KOPT-K1 (cell line): ENCODE data around the gene ELK3.

Experiments used
- H3K27ac ChIP-seq: fragments of 200-600 bp; sonication (generic); 2 replicates; pipeline ENCODE4 v1.5.1; 2016; ENCODE audit warnings: antibody characterized with exemption, mild to moderate bottlenecking, low read depth, low read length; ENCODE audit not compliant: poor library complexity, severe bottlenecking
- H3K36me3 ChIP-seq: fragments of 200-600 bp; sonication (generic); 2 replicates; pipeline ENCODE4 v1.5.1; 2017; ENCODE audit warnings: antibody characterized with exemption, mild to moderate bottlenecking, low read length, moderate library complexity; ENCODE audit not compliant: insufficient read depth
- H3K9me3 ChIP-seq: fragments of 200-600 bp; sonication (generic); 2 replicates; pipeline ENCODE4 v1.5.1; 2017; ENCODE audit warnings: antibody characterized with exemption, low read length, mild to moderate bottlenecking; ENCODE audit not compliant: insufficient read depth, poor library complexity, severe bottlenecking

The ELK3 gene

DNA sequence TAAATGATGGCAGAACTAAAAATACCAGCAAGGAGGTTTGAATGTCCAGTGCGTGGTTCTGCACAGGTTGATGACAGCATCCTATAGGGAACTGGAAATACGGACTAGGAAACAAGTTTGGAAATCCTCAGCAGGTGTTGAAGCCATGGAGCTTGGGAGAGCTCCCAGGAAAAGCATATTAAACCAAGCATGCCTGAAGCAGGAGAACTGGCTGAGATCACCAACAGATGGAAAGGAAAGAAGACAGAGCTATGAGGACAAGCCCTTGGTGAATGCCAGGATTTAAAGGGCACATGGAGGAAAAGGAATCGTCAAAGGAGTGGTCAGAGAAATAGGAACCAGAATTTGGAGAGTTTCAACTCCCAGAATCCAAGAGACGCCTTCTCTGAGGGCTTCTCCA is 21.2 kb upstream of the ELK3 start:
- no peak overlapping the region for H3K27ac ChIP-seq
- H3K36me3 ChIP-seq = no peaks in the 10 kb centered on the region
- H3K9me3 ChIP-seq = peaks cover 16% of the 10 kb centered on the region

DNA sequence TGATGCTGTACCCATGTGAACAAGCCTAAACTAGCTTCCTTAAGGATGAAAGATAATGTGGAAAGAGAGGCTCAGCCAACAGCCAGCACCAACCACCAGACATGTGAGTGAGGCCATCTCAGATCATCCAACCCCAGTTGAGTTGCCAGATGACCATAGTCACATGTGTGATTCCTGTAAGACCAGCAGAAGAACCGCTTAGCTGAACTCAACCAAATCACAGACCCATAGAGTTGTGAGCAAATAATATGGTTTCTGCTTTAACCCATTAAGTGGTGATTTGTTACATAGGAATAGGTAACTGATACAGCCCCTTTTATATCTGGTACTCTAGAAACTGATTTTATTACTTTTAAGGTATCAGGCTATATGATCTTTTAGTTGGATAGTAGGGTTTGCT is 17.6 kb upstream of the ELK3 start:
- H3K36me3 ChIP-seq = no peaks in the 10 kb centered on the region
- H3K9me3 ChIP-seq = peaks cover 22% of the 10 kb centered on the region
- no peak overlapping the region for H3K27ac ChIP-seq

DNA sequence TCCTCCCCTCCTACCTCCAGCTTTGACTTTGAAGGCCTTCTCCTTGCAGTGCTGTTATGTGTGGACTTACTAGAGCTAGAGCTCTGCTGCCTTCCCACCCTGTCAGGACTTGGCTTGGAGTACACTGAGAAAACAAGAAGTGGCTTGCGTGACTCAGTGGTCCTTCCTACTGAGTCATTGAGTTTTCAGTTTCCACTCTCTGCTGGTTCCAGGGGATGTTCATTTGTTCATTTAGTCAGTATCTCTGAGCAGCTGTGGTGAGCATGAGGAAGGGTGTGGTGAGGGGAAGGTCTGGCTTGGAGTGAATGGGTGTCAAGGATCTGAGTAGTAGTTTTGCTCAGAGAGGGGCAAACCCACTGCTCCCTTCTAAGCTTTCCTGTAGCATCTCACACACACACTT is 17.2 kb upstream of the ELK3 start:
- peaks cover 22% of the 10 kb centered on the region for H3K9me3 ChIP-seq
- H3K36me3 ChIP-seq = no peaks in the 10 kb centered on the region
- no peak overlapping the region for H3K27ac ChIP-seq

DNA sequence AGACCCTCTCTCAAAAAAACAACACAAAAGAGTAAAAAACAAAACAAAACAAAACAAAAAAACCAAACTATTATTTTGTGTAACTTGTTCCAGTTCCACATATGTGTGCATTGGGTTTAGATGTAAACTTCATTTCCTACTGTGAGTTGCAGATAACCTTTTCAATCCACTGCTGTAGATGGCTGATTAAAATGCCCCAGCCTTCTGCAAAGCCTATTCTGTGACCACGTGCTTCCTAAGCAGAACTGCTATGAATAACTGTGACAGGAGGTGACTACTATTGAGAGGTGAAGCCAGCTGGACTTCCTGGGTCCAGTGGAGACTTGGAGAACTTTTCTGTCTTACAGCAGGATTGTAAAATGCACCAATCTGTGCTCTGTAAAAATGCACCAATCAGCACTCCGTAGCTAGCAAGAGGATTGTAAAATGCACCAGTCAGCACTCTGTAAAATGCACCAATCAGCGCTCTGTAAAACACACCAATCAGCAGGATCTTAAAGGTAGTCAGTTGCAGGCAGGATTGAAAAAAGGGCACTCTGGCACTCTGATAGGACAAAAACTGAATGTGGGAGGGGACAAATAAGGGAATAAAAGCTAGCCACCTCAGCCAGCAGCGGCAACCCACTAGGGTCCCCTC is 10.3 kb upstream of the ELK3 start:
- Histone ChIP-seq H3K36me3 (no peaks in the 10 kb centered on the region), H3K9me3 (peaks cover 6% of the 10 kb centered on the region), H3K27ac (no peak overlapping the region)

DNA sequence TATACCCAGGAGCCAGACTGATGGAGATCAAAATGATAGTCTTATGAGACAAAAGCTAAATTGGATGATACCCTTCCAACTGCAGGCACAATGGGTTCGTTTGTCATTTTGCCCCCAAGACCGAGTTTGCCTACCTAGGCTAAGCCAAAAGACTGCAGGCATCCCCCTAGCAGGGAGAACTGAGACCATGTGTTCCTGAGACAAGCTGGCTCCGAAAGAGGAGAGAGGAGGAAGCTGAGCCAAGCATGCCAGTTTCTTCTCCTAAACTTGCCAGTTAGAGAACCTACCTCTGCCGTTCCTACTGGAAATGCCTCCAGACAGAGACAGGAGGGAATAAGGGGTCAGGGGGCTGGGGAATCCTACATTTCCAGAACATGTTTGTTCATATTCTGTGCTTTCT is 8.3 kb upstream of the ELK3 start:
- H3K9me3 ChIP-seq = peaks cover 2% of the 10 kb centered on the region
- no peaks in the 10 kb centered on the region for H3K36me3 ChIP-seq
- no peak overlapping the region for H3K27ac ChIP-seq

DNA sequence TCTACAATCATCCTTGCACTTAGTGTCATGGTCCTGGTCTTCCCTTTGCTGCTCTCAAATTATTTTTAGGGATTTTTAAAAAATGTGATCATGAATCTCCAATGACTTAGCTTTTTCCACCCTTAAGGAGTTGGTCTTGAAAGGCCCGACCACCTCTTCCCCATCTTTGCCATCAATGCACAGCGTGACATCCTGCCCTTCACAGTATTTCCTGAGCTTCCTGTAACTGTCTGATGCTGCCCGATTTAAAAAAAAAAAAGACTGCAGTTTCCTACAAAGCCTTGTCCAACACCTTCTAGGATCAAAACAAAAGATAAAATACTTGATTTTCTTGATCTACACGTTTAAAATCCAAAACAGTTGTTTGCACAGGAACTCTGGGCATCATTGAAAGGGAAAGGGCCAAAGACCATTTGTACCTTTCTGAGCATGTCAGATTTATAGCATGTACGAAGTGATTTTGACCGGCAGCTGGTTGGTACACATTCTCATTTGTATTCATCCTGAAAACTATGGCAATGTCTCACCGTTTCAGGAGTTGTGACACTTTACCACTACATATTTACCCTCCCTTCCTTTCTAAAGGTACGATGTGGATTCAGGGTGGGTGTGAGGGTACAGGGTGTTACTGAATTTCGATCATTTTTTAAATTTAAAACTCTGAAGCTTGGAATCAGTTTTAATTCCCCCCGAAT is 7.4 kb upstream of the ELK3 start:
- H3K9me3 ChIP-seq = no peaks in the 10 kb centered on the region
- H3K36me3 ChIP-seq = no peaks in the 10 kb centered on the region
- H3K27ac ChIP-seq = no peak overlapping the region

DNA sequence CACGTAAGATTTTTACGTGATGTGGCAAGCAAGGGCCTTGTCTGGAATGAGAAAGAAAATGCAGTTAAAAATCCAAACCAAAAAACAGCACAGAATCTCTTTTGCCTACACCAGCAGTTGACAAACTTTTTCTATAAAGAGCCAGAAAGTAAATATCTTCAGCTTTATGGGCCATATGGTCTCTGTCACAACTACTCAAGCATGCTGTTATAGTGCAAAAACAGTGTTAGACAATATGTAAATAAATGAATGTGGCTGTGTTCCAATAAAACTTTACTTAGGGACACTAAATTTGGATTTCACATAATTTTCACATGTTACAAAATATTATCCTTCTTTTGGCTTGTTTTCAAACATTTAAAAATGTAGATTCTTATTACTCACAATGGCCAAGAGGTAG is 6.2 kb upstream of the ELK3 start:
- H3K36me3 ChIP-seq = no peaks in the 10 kb centered on the region
- no peaks in the 10 kb centered on the region for H3K9me3 ChIP-seq
- H3K27ac ChIP-seq = no peak overlapping the region

DNA sequence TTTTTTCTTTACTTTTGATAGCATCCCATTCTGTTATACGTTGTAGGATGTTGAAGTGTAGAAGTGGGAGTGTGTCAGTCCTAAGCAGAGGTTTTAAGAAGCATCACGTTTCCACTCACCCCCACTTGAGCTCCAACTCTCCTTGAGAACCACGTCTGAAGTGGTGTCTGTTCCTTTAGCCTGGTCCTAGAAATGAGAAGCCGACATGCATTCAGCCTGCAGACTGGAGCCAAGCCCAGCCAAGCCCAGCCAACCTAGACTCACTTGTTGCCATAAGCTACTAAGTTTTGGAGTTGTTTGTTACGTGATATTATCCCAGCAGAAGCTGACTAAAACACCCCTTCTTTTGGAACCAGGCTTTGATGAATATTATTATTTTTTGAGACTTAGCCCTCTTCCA is 4.4 kb upstream of the ELK3 start:
- Histone ChIP-seq H3K36me3 (no peaks in the 10 kb centered on the region), H3K9me3 (no peaks in the 10 kb centered on the region), H3K27ac (no peak overlapping the region)

DNA sequence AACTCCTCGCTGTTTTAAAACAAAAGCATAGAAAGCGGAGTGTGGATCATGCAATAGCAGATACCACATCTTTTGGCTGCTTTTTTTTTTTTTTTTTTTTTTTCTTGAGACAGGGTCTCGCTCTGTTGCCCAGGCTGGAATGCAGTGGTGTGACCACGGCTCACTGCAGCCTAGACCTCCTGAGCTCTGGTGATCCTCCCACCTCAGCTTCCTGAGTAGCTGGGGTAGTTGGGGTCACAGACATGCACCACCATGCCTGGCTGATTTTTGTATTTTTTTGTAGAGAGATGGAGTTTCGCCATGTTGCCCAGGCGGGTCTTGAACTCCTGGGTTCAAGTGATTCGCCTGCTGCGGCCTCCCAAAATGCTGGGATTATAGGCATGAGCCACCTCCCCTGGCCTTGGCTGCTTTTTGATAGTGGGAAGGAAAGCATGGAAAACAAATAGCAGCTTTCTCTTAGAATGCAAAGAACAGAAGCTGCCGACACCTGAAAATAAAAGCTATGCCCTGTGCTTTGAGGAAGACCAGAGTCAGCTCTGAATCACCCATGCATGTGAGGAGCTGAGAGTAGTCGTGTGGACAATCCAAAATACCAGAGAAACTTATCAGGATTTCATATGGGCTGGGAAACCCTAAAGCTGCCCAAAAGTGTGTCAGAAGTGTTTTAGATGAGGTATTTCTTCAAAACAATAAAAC is 3.6 kb upstream of the ELK3 start:
- no peak overlapping the region for H3K27ac ChIP-seq
- no peaks in the 10 kb centered on the region for H3K9me3 ChIP-seq
- no peaks in the 10 kb centered on the region for H3K36me3 ChIP-seq

DNA sequence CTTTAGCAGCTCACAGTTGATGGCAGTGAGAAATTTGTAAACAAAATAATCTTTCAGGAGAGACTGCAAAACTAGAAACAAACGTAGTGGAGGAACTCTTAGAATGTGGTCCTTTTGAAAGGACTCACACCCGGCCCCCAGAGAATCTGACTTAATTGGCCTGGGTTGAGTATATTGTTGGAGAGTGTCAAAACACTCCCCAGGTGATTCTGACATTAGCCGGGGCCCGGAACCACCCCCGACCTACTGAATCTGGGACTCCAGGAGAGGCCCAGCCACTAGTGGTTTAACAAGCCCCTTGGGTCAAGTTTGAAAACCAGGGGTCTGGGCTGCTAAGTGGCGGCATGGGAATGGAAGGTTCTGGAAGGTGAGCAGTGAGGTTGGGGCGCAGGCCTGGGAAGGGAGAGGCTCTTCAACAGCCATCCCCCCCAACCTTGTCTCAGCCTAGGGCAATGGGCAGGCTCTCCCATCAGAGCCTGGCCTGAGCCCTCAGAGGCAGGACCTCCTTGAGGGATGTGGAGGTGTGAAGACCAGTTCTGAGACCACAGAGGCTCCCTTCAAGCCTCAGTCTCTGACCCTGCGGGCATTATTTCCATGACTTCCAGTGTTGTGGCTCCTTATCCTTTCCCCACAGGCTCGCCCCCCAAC is 1.1 kb upstream of the ELK3 start:
- no peak overlapping the region for H3K27ac ChIP-seq
- H3K9me3 ChIP-seq = no peaks in the 10 kb centered on the region
- no peaks in the 10 kb centered on the region for H3K36me3 ChIP-seq

DNA sequence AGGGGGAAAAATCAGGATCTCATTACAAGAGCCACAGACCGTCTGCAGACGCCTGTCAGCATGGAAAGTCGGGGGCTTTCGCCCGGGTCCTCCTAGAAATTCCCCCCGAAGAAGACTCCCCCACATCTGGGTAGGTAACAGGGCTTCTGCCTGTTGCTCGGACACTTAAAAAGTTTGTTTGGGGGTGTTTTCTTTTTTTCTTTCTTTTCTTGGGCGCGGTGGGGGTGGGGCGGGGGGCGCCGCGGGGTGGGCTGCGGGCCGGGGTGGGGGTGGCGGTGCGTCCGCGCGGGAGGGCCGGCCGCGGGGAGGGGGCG is 358 bp downstream of the ELK3 start:
- no peaks in the 10 kb centered on the region for H3K9me3 ChIP-seq
- H3K36me3 ChIP-seq = no peaks in the 10 kb centered on the region
- H3K27ac ChIP-seq = no peak overlapping the region

DNA sequence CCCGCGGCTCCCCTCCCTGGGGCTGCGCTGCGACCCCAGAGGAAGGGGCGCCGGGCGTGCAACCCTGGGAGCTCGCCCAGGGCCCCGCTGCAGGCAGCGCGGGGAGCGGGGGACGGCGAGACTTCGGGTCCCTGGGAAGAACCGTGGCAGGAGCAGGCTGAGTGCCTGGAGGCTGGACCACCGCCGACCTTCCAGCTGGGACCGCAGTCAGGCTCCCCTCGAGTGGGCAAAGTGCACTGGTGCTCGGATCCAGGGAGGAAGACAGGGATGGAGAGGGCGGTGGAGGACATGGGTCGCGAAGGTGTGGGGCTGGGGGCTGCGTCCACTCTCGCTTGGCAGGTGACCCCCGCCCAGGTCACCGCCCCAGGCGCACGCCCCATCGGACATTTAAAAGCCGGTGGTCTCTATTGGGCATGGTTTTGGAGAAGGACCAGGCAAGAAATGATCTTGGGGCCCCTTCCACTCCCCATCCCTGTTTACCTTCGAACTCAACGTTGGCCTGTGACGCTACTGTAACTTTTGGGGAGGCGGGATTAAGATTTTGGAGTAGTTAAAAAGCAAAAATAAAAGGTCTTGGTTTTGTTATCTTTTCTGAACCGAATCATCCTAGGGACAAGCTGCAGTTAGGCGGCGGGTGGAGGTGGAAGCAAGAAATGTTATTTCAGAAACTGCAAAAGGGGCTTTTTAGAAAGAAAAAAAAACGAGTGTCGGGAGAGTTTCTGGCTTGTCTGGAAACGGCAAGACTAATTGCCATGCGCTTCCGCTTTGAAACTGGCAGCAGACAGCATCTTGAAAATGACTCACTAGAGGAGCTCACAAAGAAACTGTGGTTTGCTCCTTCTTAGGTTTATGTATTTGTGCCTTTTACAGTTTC is 1.0 kb downstream of the ELK3 start:
- H3K27ac ChIP-seq = peak overlapping the region; percentile 0
- no peaks in the 10 kb centered on the region for H3K9me3 ChIP-seq
- H3K36me3 ChIP-seq = no peaks in the 10 kb centered on the region

DNA sequence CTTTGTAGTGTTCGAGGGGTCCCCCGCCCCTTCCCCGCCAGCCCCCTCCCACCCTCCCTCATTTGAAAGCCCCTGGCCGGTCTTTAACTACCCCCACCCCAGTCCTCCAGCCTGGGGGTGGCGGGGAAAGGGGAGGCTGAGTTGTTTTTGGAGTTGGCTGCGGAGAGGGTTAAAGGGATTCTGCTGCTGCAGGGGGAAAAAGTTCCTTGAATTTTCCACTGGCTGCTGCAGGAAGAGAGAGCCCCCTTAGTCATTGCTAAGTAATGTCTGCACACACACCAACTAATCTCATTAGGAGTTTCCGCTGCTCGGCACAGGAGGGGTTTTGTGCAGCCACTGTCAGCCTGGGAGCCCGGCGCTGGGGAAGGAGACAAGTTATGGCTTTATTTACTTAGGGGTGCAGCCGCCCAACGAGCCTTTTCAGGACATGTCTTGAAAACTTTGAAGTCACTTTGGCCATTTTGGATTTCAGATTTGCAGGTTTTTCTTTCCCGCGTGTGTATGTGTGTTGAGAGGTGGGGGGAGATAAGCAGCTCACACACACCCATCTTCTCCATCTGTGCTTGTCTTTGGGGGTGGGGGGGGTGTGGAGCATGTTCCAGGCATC is 1.8 kb downstream of the ELK3 start:
- Histone ChIP-seq H3K9me3 (no peaks in the 10 kb centered on the region), H3K27ac (no peak overlapping the region), H3K36me3 (no peaks in the 10 kb centered on the region)

DNA sequence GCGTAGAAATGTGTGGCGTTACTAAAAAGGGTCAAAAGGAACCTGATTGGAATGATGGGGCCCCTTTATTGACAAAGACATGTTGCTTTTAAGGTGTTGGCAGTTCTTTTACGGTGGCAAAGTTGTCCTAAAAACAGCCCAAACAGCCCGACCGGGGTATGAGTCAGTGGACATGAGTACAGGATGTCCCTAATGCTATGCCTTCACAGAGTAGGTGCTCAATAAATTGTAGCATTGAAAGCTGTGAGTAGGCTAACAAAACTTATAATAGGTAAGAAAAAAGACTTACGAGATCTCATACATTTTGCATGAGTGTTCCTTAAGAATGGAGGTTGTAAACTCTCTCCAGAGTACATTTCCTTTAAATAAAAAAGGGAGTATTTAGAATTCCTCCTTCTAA is 2.6 kb downstream of the ELK3 start:
- H3K9me3 ChIP-seq = no peaks in the 10 kb centered on the region
- no peak overlapping the region for H3K27ac ChIP-seq
- H3K36me3 ChIP-seq = no peaks in the 10 kb centered on the region
